ENCODE measurements around the gene INTS6. TPM values are rescaled to one million over a fixed set of nuclear protein-coding genes. Genes with fewer than 3 reads are reported as not detected.

Gene INTS6
- total and polyA plus RNA-seq, 4 experiments from 2014 or later, result 15.4 to 65.6 (median 41.8) TPM

GRCh38 chr13:51364404-51365008 lies 88.3 kb downstream of the INTS6 start:
- POLR2A ChIA-PET (ENCODE audit: partially characterized antibody), result no interaction called here
- CTCF ChIA-PET (ENCODE audit: partially characterized antibody), result interaction anchor here (1.1 kb wide), 1 partner anchor 12 kb away, joined by 4 read pairs; no protein-coding TSS in a partner anchor
- Histone ChIP-seq H3K4me1 (ENCODE audit: insufficient read depth, low read length) (no peaks in the 10 kb centered on the region), H3K27me3 (ENCODE audit: insufficient read depth, low read length) (no peaks in the 10 kb centered on the region), H3K9me3 (ENCODE audit: control insufficient read depth in 1 of 2, low read length in 2 of 2) (no peaks in the 10 kb centered on the region), H3K36me3 (ENCODE audit: insufficient read depth, low read length) (peaks cover 27% of the 10 kb centered on the region), H3K4me3 (ENCODE audit: low read length in 2 of 2) (no peak overlapping the region), H3K27ac (ENCODE audit: low read depth, low read length) (no peak overlapping the region)
- Mint-ChIP-seq H3K27me3 (no peaks in the 10 kb centered on the region), H3K27ac (peak overlapping the region in 2 of 7 donors; percentile 17 to 39), H3K9me3 (no peaks in the 10 kb centered on the region), H3K4me1 (no peaks in the 10 kb centered on the region), H3K4me3 (no peak overlapping the region), H3K36me3 (peaks cover 42 to 45% of the 10 kb centered on the region in 2 donors)
- intact Hi-C loops (cut with micrococcal nuclease), result loop anchor here (5.0 kb wide), 1 partner anchor 433 kb away; no protein-coding TSS in a partner anchor
- DNase-seq, result no peak

- Histone ChIP-seq H3K9me3 (ENCODE audit: control insufficient read depth in 1 of 2, low read length in 2 of 2) (no peaks in the 10 kb centered on the region), H3K4me1 (ENCODE audit: insufficient read depth, low read length) (no peaks in the 10 kb centered on the region), H3K27me3 (ENCODE audit: insufficient read depth, low read length) (no peaks in the 10 kb centered on the region), H3K36me3 (ENCODE audit: insufficient read depth, low read length) (peaks cover 18% of the 10 kb centered on the region), H3K27ac (ENCODE audit: low read depth, low read length) (no peak overlapping the region), H3K4me3 (ENCODE audit: low read length in 2 of 2) (no peak overlapping the region)
- intact Hi-C loops (cut with micrococcal nuclease), result no loop called here
- H3K36me3 Mint-ChIP-seq, result peaks cover 35 to 38% of the 10 kb centered on the region in 2 donors
- H3K4me3 Mint-ChIP-seq, result no peak overlapping the region
- no peak overlapping the region for H3K27ac Mint-ChIP-seq
- no peaks in the 10 kb centered on the region for H3K4me1 Mint-ChIP-seq
- no peak for DNase-seq
- no peaks in the 10 kb centered on the region for H3K27me3 Mint-ChIP-seq
- CTCF ChIA-PET (ENCODE audit: partially characterized antibody), result no interaction called here
- POLR2A ChIA-PET (ENCODE audit: partially characterized antibody), result no interaction called here
- no peaks in the 10 kb centered on the region for H3K9me3 Mint-ChIP-seq
Measured at GRCh38 chr13:51363625-51364024, 89.2 kb downstream of the INTS6 start.

- Histone ChIP-seq H3K9me3 (ENCODE audit: control insufficient read depth in 1 of 2, low read length in 2 of 2) (no peaks in the 10 kb centered on the region), H3K4me3 (ENCODE audit: low read length in 2 of 2) (no peak overlapping the region), H3K27me3 (ENCODE audit: insufficient read depth, low read length) (no peaks in the 10 kb centered on the region), H3K27ac (ENCODE audit: low read depth, low read length) (no peak overlapping the region), H3K4me1 (ENCODE audit: insufficient read depth, low read length) (no peaks in the 10 kb centered on the region), H3K36me3 (ENCODE audit: insufficient read depth, low read length) (peaks cover 6% of the 10 kb centered on the region)
- CTCF ChIA-PET (ENCODE audit: partially characterized antibody), result no interaction called here
- Mint-ChIP-seq H3K36me3 (peaks cover 19 to 23% of the 10 kb centered on the region in 2 donors), H3K9me3 (no peaks in the 10 kb centered on the region), H3K27ac (no peak overlapping the region), H3K4me1 (no peaks in the 10 kb centered on the region), H3K4me3 (no peak overlapping the region), H3K27me3 (no peaks in the 10 kb centered on the region)
- intact Hi-C loops (cut with micrococcal nuclease), result no loop called here
- DNase-seq, result no peak
- POLR2A ChIA-PET (ENCODE audit: partially characterized antibody), result no interaction called here
Measured at GRCh38 chr13:51361106-51361505, 91.7 kb downstream of the INTS6 start.

GRCh38 chr13:51360489-51360888 lies 92.3 kb downstream of the INTS6 start:
- intact Hi-C loops (cut with micrococcal nuclease), result no loop called here
- ChIA-PET POLR2A (ENCODE audit: partially characterized antibody) (interaction anchor here (0.6 kb wide), 1 partner anchor 93 kb away, joined by 3 read pairs; the partner anchor contains the start of gene INTS6), CTCF (ENCODE audit: partially characterized antibody) (interaction anchor here (1.1 kb wide), 1 partner anchor 14 kb away, joined by 3 read pairs; no protein-coding TSS in a partner anchor)
- Mint-ChIP-seq H3K27me3 (no peaks in the 10 kb centered on the region), H3K36me3 (peaks cover 18 to 21% of the 10 kb centered on the region in 2 donors), H3K4me3 (no peak overlapping the region), H3K9me3 (no peaks in the 10 kb centered on the region), H3K27ac (no peak overlapping the region), H3K4me1 (no peaks in the 10 kb centered on the region)
- Histone ChIP-seq H3K9me3 (ENCODE audit: control insufficient read depth in 1 of 2, low read length in 2 of 2) (no peaks in the 10 kb centered on the region), H3K27ac (ENCODE audit: low read depth, low read length) (no peak overlapping the region), H3K4me3 (ENCODE audit: low read length in 2 of 2) (no peak overlapping the region), H3K36me3 (ENCODE audit: insufficient read depth, low read length) (peaks cover 6% of the 10 kb centered on the region), H3K27me3 (ENCODE audit: insufficient read depth, low read length) (no peaks in the 10 kb centered on the region), H3K4me1 (ENCODE audit: insufficient read depth, low read length) (no peaks in the 10 kb centered on the region)
- no peak for DNase-seq

GRCh38 chr13:51359352-51359751 lies 93.5 kb downstream of the INTS6 start:
- POLR2A ChIA-PET (ENCODE audit: partially characterized antibody), result no interaction called here
- no peak overlapping the region for H3K27ac ChIP-seq (ENCODE audit: low read depth, low read length)
- no peak overlapping the region for H3K27ac Mint-ChIP-seq
- intact Hi-C loops (cut with micrococcal nuclease), result no loop called here
- no peak overlapping the region for H3K4me3 Mint-ChIP-seq
- no peaks in the 10 kb centered on the region for H3K4me1 Mint-ChIP-seq
- no peaks in the 10 kb centered on the region for H3K9me3 ChIP-seq (ENCODE audit: control insufficient read depth in 1 of 2, low read length in 2 of 2)
- CTCF ChIA-PET (ENCODE audit: partially characterized antibody), result interaction anchor here (0.7 to 1.1 kb wide), 2 partner anchors 13 to 73 kb away, joined by 3 read pairs; no protein-coding TSS in a partner anchor
- no peaks in the 10 kb centered on the region for H3K27me3 ChIP-seq (ENCODE audit: insufficient read depth, low read length)
- peaks cover 0 to 1% (median 0%) of the 10 kb centered on the region in 8 donors for H3K9me3 Mint-ChIP-seq
- no peak for DNase-seq
- peaks cover 6% of the 10 kb centered on the region for H3K36me3 ChIP-seq (ENCODE audit: insufficient read depth, low read length)
- H3K4me1 ChIP-seq (ENCODE audit: insufficient read depth, low read length), result no peaks in the 10 kb centered on the region
- no peak overlapping the region for H3K4me3 ChIP-seq (ENCODE audit: low read length in 2 of 2)
- H3K36me3 Mint-ChIP-seq, result peaks cover 13 to 14% of the 10 kb centered on the region in 2 donors
- no peaks in the 10 kb centered on the region for H3K27me3 Mint-ChIP-seq

- intact Hi-C loops (cut with micrococcal nuclease), result no loop called here
- DNase-seq, result no peak
- Histone ChIP-seq H3K27ac (ENCODE audit: low read depth, low read length) (no peak overlapping the region), H3K4me3 (ENCODE audit: low read length in 2 of 2) (no peak overlapping the region), H3K27me3 (ENCODE audit: insufficient read depth, low read length) (no peaks in the 10 kb centered on the region), H3K4me1 (ENCODE audit: insufficient read depth, low read length) (no peaks in the 10 kb centered on the region), H3K36me3 (ENCODE audit: insufficient read depth, low read length) (peaks cover 2% of the 10 kb centered on the region), H3K9me3 (ENCODE audit: control insufficient read depth in 1 of 2, low read length in 2 of 2) (no peaks in the 10 kb centered on the region)
- Mint-ChIP-seq H3K36me3 (peaks cover 11 to 13% of the 10 kb centered on the region in 2 donors), H3K27me3 (no peaks in the 10 kb centered on the region), H3K9me3 (peaks cover 0 to 1% (median 0%) of the 10 kb centered on the region in 8 donors), H3K4me1 (no peaks in the 10 kb centered on the region), H3K27ac (no peak overlapping the region), H3K4me3 (no peak overlapping the region)
- CTCF ChIA-PET (ENCODE audit: partially characterized antibody), result no interaction called here
- POLR2A ChIA-PET (ENCODE audit: partially characterized antibody), result no interaction called here
Measured at GRCh38 chr13:51357928-51358595, 94.8 kb downstream of the INTS6 start.

- H3K27me3 Mint-ChIP-seq, result no peaks in the 10 kb centered on the region
- Histone ChIP-seq H3K9me3 (ENCODE audit: control insufficient read depth in 1 of 2, low read length in 2 of 2) (no peaks in the 10 kb centered on the region), H3K27me3 (ENCODE audit: insufficient read depth, low read length) (no peaks in the 10 kb centered on the region), H3K27ac (ENCODE audit: low read depth, low read length) (no peak overlapping the region), H3K36me3 (ENCODE audit: insufficient read depth, low read length) (no peaks in the 10 kb centered on the region), H3K4me3 (ENCODE audit: low read length in 2 of 2) (no peak overlapping the region), H3K4me1 (ENCODE audit: insufficient read depth, low read length) (no peaks in the 10 kb centered on the region)
- H3K27ac Mint-ChIP-seq, result no peak overlapping the region
- POLR2A ChIA-PET (ENCODE audit: partially characterized antibody), result no interaction called here
- peaks cover 0 to 9% of the 10 kb centered on the region in 2 donors for H3K36me3 Mint-ChIP-seq
- no peak overlapping the region for H3K4me3 Mint-ChIP-seq
- intact Hi-C loops (cut with micrococcal nuclease), result no loop called here
- CTCF ChIA-PET (ENCODE audit: partially characterized antibody), result interaction anchor here (1.6 kb wide), 1 partner anchor 69 kb away, joined by 4 read pairs; no protein-coding TSS in a partner anchor
- no peak for DNase-seq
- H3K4me1 Mint-ChIP-seq, result no peaks in the 10 kb centered on the region
- H3K9me3 Mint-ChIP-seq, result peaks cover 0 to 2% (median 0%) of the 10 kb centered on the region in 8 donors
Measured at GRCh38 chr13:51355217-51355616, 97.6 kb downstream of the INTS6 start.

Data from CD4-positive, alpha-beta memory T cell (primary cell).